NCI-H82 (cell line): ENCODE results near the gene S100A13.

ENCODE experiments used
- DNase-seq: peaks from one replicate; lab custom pipeline; 2025; lab: John Stamatoyannopoulos, UW

Gene S100A13

DNA sequence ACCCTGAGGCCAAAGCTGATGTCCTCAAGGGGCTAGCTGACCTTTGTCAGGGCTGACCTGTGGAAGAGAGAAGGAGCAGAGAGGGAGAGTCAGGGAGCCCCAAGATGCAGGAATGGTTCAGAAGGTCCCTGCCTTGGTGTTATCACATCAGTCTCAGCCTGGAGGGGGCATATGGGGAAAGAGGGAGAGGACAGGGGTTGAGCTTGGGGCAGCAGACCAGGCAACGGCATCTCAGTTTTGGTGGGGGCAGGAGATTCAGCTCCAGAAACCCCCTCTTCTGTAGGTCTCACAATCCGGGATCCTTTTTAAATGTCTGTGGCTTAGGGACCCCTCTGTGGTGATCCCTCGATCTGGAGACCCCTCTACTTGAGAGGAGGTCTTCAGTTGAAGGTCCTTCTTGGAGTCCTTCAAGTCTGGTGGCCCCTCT lies 815 bp downstream of the S100A13 start:
- no peak for DNase-seq

GRCh38 chr1:153624965-153625611 lies 2.2 kb downstream of the S100A13 start:
- no peak for DNase-seq

GRCh38 chr1:153623101-153623500 lies 4.2 kb downstream of the S100A13 start:
- DNase-seq: no peak

- no peak for DNase-seq
Observed at GRCh38 chr1:153619171-153619570, 8.1 kb downstream of the S100A13 start.

- peak; percentile 78 for DNase-seq
Observed at GRCh38 chr1:153617663-153618062, 9.6 kb downstream of the S100A13 start.

DNA sequence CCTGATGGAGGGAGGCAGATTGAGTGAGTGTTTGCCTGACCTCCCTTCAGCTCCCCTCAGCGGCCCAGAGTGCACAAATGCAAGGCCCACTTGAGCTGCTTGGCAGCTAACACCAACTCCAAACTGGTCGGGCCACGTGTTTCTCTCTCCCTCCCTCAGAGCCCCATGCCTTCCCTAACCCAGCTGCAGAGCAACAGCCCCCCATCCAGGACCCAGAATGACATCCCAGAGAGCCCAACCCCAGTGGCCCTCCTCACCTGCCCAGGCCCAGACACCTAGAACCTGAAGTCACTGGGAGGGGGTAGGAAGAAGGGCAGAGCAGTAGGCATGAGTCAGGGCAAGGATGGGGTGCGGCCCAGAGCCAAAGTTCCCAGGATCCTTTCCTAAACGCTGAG lies 10.4 kb downstream of the S100A13 start:
- DNase-seq: no peak

DNA sequence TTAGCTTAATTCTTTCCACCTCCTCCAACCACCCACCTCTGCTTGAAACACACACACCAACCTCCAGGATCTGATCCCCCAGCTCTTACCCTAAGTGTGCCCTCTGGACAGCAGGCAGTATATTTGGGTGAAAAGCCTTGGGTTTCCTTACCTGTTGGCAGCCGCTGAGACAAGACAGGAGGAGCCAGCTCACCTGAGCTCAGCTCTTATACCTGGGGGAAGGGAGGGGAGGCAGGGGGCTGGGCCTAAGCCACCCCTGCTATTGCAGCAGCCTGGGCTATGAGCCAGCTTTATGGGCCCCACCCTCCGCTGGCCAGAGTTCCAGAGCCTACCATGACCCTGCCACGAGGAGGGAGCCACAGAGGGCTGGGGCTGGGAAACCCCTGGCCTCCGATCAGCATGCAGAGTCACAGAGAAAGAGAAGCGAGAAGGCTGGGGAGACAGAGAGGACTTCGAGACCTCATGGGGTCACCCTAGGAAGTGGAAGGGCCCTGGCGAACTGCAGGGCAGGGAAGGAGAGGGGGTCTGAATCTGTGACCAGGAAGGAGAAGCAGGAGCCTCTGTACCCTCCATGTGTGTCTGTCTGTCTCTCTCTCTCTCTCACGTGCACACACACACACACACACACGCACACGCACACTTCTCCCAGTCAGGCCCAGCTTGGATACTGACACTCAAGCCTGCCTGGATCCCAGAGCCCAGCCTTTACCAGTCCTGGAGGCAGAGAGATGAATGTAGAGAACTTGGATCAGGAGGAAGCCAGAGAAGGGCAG lies 11.0 kb downstream of the S100A13 start, which contains the start of gene S100A14:
S100A14 (minus strand) TSS at position 182 of the 773 bp plus-strand sequence. CDS start 467 bp downstream, outside the sequence.
- DNase-seq: no peak

GRCh38 chr1:153615406-153615805 lies 11.9 kb downstream of the S100A13 start:
- DNase-seq: no peak

GRCh38 chr1:153614906-153615305 lies 12.4 kb downstream of the S100A13 start:
- DNase-seq: no peak

DNA sequence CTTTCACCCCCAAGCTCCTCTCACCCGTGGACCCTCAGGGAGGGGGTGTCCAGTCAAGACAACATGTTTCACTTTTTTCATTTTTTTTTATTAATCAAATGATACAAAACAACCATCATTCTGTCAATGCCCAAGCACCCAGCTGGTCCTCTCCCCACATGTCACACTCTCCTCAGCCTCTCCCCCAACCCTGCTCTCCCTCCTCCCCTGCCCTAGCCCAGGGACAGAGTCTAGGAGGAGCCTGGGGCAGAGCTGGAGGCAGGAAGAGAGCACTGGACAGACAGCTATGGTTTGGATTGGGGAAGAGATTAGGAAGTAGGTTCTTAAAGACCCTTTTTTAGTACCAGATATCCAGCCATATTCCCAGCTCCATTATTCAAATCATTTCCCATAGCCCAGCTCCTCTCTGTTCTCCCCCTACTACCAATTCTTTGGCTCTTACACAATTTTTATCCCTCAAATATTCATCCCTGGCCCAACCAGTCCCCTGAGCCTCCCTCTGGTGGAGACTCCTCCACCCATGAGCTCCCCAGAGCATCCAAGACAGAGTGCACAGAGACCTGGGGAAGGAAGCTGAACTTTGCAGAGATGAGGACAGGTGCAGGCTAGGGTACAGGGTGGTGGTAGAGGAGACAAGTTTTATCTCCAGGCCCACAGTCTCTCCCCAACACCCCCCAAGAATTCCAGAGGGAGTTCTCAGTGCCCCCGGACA lies 13.0 kb downstream of the S100A13 start:
- no peak for DNase-seq

DNA sequence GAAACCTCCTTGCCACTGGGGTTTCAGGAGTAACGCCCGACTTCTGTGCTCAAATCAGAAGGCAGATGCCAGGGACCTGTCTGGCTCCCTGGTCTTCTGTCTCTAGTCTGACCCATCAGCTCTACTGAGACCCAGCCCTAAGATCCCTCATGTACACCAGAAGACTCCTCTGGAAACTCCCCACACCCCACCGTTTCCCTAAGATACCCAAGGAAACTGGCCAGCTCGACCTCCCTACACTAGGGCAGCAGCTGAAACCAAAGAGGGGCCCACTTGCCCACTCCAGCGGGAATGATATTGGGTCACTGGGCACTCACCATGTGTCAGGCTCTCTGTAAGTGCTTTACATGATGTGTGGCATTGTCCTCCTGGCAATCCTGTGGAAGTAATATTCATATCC lies 13.9 kb downstream of the S100A13 start:
- no peak for DNase-seq

- no peak for DNase-seq
Observed at GRCh38 chr1:153612755-153613331, 14.5 kb downstream of the S100A13 start, which contains the start of gene S100A16. Gene S100A16, minus strand, starts transcription at chr1:153613137. Its CDS starts 4,986 bp downstream, at chr1:153608151.

GRCh38 chr1:153612111-153612754 lies 15.1 kb downstream of the S100A13 start:
- DNase-seq: no peak

DNA sequence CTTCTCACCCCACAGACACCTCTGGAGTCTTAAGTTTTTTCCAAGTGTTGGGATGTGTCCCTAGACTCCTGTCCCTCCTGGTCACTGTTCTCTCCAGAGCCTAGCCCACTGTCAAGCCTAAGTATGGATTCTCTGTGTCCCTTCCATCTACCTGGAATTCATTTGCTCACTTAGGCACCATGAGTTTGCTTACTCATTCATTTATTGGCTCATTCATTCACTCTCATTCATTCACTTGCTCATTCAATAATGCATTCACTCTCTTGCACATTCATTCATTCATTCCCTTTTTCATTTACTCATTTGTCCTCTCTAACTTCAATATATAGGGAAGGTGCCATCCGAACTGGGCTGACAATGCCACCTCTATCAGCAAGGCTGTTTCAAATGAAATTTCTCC lies 15.9 kb downstream of the S100A13 start:
- no peak for DNase-seq

DNA sequence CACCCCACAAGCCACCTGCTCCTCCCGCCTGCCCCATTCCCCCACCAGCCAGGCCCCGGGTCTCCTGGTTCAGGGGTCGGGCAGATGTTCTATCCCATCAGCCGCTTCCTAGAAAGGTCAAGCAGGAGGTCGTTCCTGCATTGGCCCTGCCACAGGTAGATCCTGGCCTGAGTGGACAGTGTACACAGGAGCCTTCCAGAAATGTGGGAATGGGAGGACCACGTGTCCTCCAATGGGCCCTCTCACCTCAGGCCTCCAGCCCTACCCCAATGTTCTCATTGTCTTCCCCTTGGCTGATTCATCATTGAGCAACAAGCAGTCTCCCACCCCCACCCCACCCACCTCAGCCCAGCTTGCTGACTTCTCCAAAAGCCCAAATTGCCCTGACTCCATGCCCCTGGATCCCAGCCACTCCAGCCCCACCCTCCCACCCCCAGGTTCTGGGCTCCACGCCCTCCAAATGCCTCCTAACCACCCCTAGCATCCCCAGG lies 16.4 kb downstream of the S100A13 start:
- DNase-seq: no peak

GRCh38 chr1:153610334-153610733 lies 17.0 kb downstream of the S100A13 start:
- no peak for DNase-seq

DNA sequence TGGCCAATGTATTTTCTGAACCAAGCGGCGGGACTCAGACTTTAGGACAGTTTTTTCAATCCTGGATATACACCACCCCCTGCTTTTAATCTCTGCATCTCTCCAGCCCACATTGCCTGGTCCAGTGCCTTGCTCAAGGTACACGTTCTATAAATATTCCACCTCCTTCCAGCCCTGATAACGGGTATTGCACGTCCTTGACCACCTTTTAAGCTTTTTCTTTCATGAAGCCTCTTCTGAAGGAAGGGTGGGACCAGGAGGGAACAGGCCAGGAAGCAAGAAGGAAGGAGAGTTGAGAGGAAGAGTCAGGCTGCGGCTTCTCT lies 17.8 kb downstream of the S100A13 start:
- no peak for DNase-seq

- no peak for DNase-seq
Observed at GRCh38 chr1:153608742-153609584, 18.3 kb downstream of the S100A13 start.

GRCh38 chr1:153608089-153608682 lies 19.1 kb downstream of the S100A13 start:
- no peak for DNase-seq

- no peak for DNase-seq
Observed at GRCh38 chr1:153607381-153607780, 19.9 kb downstream of the S100A13 start.
